Fibroblast of skin of right biceps (primary cell): ENCODE measurements around the gene TTC3.

Experiments used
- DNase-seq: peaks from one replicate; pipeline ENCODE4 v3.0.0-alpha.2; 2013

Gene TTC3

GRCh38 chr21:37060296-37060695 lies 12.8 kb upstream of the TTC3 start:
- peak; percentile 96 for DNase-seq

DNA sequence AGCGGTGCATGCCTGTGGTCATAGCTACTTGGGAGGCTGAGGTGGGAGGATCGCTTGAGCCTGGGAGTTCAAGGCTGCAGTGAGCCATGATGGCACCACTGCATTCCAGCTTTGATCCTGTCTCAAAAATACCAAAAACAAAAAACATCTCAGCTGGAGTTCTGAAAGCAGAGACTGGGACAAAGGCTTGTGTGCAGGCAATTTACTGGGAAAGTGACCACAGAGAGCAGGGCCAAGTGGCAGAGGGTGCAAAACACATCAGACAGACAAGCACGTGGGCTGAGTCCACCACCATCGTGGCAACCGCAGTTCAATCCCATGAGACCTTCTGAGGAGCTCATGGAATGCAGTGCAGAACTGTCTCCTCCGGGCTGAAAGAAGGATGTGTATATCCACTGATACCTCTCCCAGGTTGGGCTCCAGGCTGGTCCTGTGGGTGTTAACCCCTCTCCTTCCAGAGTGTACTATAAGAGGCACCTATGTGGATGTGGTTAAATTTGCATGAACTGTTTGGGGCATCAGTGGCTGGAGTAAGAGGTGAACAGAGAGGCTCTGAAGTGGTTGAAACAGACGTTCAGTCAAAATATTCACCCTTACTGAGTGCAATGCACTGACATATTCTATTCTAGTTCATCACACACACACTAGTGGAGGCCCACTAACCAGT lies 11.0 kb upstream of the TTC3 start:
- DNase-seq: peak; percentile 68

- no peak for DNase-seq
Measured at GRCh38 chr21:37062593-37062935, 10.5 kb upstream of the TTC3 start.

DNA sequence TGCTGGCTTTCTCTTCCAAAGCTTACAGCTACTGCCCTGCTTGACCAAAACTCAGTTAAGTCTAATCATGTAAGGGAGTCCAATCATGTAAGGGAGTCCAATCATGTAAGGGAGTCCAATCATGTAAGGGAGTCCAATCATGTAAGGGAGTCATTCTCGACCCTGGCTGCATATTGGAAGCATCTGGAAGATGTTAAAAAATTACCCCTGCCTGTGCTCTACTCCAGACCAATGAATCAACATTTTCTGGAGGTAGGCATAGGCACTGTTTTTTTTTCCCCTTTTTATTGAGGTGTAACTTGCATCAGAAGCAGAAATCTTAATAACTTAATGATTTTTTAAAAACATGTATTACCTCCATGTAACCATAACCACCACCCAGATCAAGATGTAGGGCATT lies 9.6 kb upstream of the TTC3 start:
- DNase-seq: no peak

- peak; percentile 15 for DNase-seq
Measured at GRCh38 chr21:37064841-37065240, 8.2 kb upstream of the TTC3 start.

GRCh38 chr21:37065561-37066177 lies 7.4 kb upstream of the TTC3 start:
- no peak for DNase-seq

GRCh38 chr21:37071561-37072273 lies 1.3 kb upstream of the TTC3 start:
- DNase-seq: peak; percentile 66

- DNase-seq: no peak
Measured at GRCh38 chr21:37072274-37072987, 623 bp upstream of the TTC3 start.

GRCh38 chr21:37073417-37074196 lies 553 bp downstream of the TTC3 start:
- DNase-seq: peak; percentile 34

GRCh38 chr21:37074197-37074510 lies 1.1 kb downstream of the TTC3 start:
- no peak for DNase-seq

DNA sequence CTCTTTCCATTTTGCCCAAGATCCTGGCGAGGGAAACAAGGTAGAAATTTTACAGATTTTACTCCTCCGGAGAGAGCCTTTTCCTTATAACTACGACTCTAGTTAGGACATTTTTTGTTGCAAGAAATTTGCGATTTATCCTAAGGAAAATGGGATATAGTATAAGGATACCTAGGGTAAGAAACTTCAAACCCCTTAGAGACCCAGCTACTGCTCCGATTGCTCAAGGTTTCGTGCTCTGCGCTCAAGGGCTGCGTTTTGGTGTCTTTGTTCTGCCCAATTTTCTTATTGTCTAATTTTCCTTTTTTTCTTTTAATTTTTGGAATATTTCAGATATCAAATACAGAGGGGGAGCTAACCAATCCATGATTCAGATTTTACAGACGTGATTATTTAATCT lies 1.5 kb downstream of the TTC3 start:
- DNase-seq: no peak

DNA sequence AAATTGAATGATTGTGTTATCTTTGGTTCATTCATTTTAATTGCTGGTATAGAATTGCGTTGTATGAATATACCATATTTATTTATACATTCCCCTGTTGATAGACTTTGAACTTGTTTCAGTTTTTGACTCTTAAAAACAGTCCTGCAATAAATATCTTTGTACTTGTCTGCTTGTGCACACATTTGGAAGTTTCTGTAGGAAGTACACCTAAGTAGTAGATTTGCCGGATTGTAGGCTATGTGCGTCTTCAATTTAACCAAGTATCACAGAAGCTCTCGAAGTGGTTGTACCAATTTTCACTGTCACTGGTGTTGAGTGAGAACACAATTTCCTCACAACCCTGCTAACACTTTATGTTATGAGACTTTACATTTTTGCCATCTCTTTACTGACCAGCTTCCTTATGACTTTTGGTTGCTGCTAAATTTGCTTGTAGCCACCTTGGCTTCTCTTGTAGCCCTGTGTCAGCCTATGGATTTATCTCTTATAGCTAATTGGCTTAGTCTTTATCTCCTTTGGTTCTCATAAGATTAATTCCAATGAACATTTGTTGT lies 2.2 kb downstream of the TTC3 start:
- no peak for DNase-seq

DNA sequence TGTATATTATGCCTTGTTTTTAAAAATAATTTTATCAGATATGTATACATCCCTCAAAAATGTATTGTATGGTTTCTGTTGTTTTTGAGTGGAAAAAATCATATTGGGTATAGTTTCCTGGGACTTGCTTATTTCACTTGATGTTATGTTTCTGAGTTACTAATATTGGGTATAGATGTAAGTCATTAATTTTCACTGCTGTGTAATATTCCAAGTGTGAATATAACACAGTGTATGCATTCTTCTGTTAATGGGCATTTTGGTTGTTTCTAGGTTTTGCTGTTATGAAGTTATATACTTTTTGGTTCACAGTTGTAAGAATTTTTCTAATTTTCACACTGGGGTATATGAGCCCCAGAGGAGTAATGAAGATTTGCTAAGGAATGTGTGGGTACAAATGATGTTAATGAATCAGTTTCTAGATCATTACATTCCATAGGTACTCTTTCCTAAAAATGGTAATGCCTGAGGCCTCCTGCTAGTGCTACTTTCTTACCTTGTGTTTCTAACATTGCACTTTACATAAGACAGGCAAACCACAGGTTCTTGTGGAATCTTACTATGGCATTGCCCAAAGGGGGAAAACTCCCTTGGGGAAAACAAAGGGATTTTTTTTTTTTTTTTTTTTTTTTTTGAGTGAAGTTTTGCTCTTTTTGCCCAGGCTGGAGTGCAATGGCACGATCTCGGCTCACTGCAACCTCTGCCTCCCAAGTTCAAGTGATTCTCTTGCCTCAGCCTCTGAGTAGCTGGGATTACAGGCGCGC lies 3.2 kb downstream of the TTC3 start:
- no peak for DNase-seq

GRCh38 chr21:37077403-37077802 lies 4.3 kb downstream of the TTC3 start:
- DNase-seq: no peak

- no peak for DNase-seq
Measured at GRCh38 chr21:37079211-37079824, 6.3 kb downstream of the TTC3 start.

GRCh38 chr21:37082375-37082774 lies 9.3 kb downstream of the TTC3 start:
- DNase-seq: no peak

DNA sequence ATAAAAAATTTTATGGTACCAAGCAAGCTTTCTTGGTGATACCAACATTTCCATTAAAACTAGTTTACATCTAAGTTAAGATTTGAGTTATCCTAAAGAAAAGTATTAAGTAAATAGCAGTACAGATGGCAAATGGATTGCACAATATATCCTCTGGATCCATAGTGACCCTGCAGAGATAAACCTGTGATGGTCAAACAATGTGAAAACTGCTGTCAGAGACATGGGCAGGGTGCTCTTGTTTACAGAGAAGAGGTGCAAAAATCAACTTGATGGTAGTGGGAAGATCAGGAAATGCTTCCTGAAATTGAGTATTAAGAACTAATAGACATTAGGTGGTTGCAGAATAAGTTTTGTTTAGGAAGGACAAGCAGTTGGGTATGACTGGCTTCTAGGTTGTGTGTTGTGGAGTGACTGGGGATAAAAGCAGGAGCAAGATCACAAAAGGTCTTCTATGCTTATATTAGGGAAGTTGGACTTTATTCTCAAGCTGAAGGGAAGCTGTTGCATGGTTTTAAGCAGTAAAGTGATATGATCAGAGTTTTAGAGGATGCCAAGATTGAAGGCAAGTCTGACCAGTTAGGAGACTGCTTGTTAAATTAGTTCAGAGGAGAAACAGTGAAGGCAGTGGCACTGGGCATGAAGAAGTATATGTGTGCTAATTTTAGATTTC lies 9.9 kb downstream of the TTC3 start:
- no peak for DNase-seq

- DNase-seq: no peak
Measured at GRCh38 chr21:37085726-37086125, 12.7 kb downstream of the TTC3 start.

DNA sequence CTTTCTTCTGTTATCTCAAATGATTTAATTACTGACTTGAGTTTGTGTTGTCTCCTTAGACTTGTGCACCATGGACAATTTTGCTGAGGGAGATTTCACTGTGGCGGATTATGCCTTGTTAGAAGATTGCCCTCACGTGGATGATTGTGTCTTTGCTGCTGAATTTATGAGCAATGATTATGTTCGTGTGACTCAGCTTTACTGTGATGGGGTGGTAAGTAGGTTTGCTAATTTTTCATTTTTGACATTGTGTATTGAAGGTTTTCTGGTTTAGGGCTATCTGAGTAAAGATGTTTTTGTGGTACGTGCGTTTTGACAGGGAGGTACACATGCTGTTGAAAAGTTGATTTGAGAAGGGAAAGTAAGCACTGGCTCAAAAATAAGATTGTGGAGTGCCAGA lies 14.1 kb downstream of the TTC3 start:
- peak; percentile 71 for DNase-seq

- no peak for DNase-seq
Measured at GRCh38 chr21:37088186-37088735, 15.2 kb downstream of the TTC3 start.

- no peak for DNase-seq
Measured at GRCh38 chr21:37093977-37094376, 20.9 kb downstream of the TTC3 start.
